Activated T-helper 17 cell treated with anti-CD3 and anti-CD28 coated beads, Interleukin-2, amount 50 U/mL, for 72 hours (primary cell): ENCODE results near the gene ITGB4. TPM values are rescaled to one million over a fixed set of nuclear protein-coding genes. Genes with fewer than 3 reads are reported as not detected.
A peak's percentile ranks its signal among the peaks of the same experiment; 100 is the strongest.

Experiments
- ATAC-seq: fragments of 150-1000 bp; cut with Tn5 transposase; replicated peaks from 2 replicates; pipeline ENCODE4 v1.10.0; 2021; ENCODE audit warnings: mild to moderate bottlenecking, moderate library complexity
- H3K27ac Mint-ChIP-seq: one replicate; pipeline ENCODE4 v1.8.0; 2022; ENCODE audit warnings: mixed read lengths
- H3K27me3 Mint-ChIP-seq: one replicate; pipeline ENCODE4 v1.8.0; 2022; ENCODE audit warnings: mixed read lengths
- H3K36me3 Mint-ChIP-seq: one replicate; pipeline ENCODE4 v1.8.0; 2022; ENCODE audit warnings: low read depth, mild to moderate bottlenecking, mixed read lengths
- H3K4me1 Mint-ChIP-seq: one replicate; pipeline ENCODE4 v1.8.0; 2022; ENCODE audit warnings: mixed read lengths
- H3K4me3 Mint-ChIP-seq: one replicate; pipeline ENCODE4 v1.8.0; 2022; ENCODE audit warnings: mild to moderate bottlenecking, mixed read lengths
- H3K9me3 Mint-ChIP-seq: one replicate; pipeline ENCODE4 v1.8.0; 2022; ENCODE audit warnings: mixed read lengths
- total RNA-seq, 2 donors: library from RNA; stranded (reverse); gene quantifications; one replicate each; pipeline ENCODE4 v1.2.3, GENCODE V29; 2022

Gene ITGB4
- 1 to 10 TPM in 1 of 2 donors, under 1 TPM in 1; 0.54 to 1.2 TPM for total RNA-seq

- H3K27me3 Mint-ChIP-seq: peaks cover 4% of the 10 kb centered on the region
- peak within 1 kb of the TSS; percentile 69 for H3K4me3 Mint-ChIP-seq
- H3K4me1 Mint-ChIP-seq: no peaks in the 10 kb centered on the region
- no peak within 1 kb of the TSS for H3K27ac Mint-ChIP-seq
- H3K9me3 Mint-ChIP-seq: no peaks in the 10 kb centered on the region
- peak; percentile 81 for ATAC-seq
- no peaks in the 10 kb centered on the region for H3K36me3 Mint-ChIP-seq
These were observed at the start of gene ITGB4 for GRCh38 chr17:75720656-75721462. Gene ITGB4 (plus strand): TSS chr17:75721459. CDS start chr17:75724704, 3,245 bp downstream.

GRCh38 chr17:75672011-75672410, 49.2 kb upstream of the ITGB4 start:
- Mint-ChIP-seq H3K4me3 (no peak overlapping the region), H3K27me3 (no peaks in the 10 kb centered on the region), H3K27ac (no peak overlapping the region), H3K4me1 (peaks cover 14% of the 10 kb centered on the region), H3K36me3 (peaks cover 79% of the 10 kb centered on the region), H3K9me3 (no peaks in the 10 kb centered on the region)
- ATAC-seq: no peak

GRCh38 chr17:75673487-75673886, 47.8 kb upstream of the ITGB4 start:
- Mint-ChIP-seq H3K9me3 (no peaks in the 10 kb centered on the region), H3K27me3 (no peaks in the 10 kb centered on the region), H3K36me3 (peaks cover 87% of the 10 kb centered on the region), H3K4me3 (no peak overlapping the region), H3K4me1 (peaks cover 9% of the 10 kb centered on the region), H3K27ac (no peak overlapping the region)
- ATAC-seq: no peak

- no peaks in the 10 kb centered on the region for H3K4me1 Mint-ChIP-seq
- ATAC-seq: no peak
- no peak overlapping the region for H3K4me3 Mint-ChIP-seq
- no peaks in the 10 kb centered on the region for H3K27me3 Mint-ChIP-seq
- no peak overlapping the region for H3K27ac Mint-ChIP-seq
- no peaks in the 10 kb centered on the region for H3K9me3 Mint-ChIP-seq
- H3K36me3 Mint-ChIP-seq: peaks cover 88% of the 10 kb centered on the region
These were observed 44.8 kb upstream of the ITGB4 start for GRCh38 chr17:75676461-75676860.

- ATAC-seq: no peak
- no peak overlapping the region for H3K4me3 Mint-ChIP-seq
- no peaks in the 10 kb centered on the region for H3K9me3 Mint-ChIP-seq
- H3K4me1 Mint-ChIP-seq: peaks cover 5% of the 10 kb centered on the region
- H3K27me3 Mint-ChIP-seq: no peaks in the 10 kb centered on the region
- no peak overlapping the region for H3K27ac Mint-ChIP-seq
- H3K36me3 Mint-ChIP-seq: peaks cover 63% of the 10 kb centered on the region
These were observed 41.5 kb upstream of the ITGB4 start for GRCh38 chr17:75679706-75680211.

GRCh38 chr17:75680431-75680830, 40.8 kb upstream of the ITGB4 start:
- peaks cover 63% of the 10 kb centered on the region for H3K36me3 Mint-ChIP-seq
- H3K4me3 Mint-ChIP-seq: no peak overlapping the region
- no peaks in the 10 kb centered on the region for H3K27me3 Mint-ChIP-seq
- no peaks in the 10 kb centered on the region for H3K9me3 Mint-ChIP-seq
- H3K27ac Mint-ChIP-seq: no peak overlapping the region
- H3K4me1 Mint-ChIP-seq: peaks cover 5% of the 10 kb centered on the region
- no peak for ATAC-seq

GRCh38 chr17:75681289-75681688, 40.0 kb upstream of the ITGB4 start:
- no peak for ATAC-seq
- H3K4me3 Mint-ChIP-seq: no peak overlapping the region
- no peaks in the 10 kb centered on the region for H3K9me3 Mint-ChIP-seq
- H3K4me1 Mint-ChIP-seq: peaks cover 5% of the 10 kb centered on the region
- no peaks in the 10 kb centered on the region for H3K27me3 Mint-ChIP-seq
- no peak overlapping the region for H3K27ac Mint-ChIP-seq
- H3K36me3 Mint-ChIP-seq: peaks cover 67% of the 10 kb centered on the region

GRCh38 chr17:75683583-75683982, 37.7 kb upstream of the ITGB4 start:
- ATAC-seq: peak; percentile 77
- H3K27ac Mint-ChIP-seq: no peak overlapping the region
- no peaks in the 10 kb centered on the region for H3K9me3 Mint-ChIP-seq
- H3K36me3 Mint-ChIP-seq: peaks cover 63% of the 10 kb centered on the region
- no peak overlapping the region for H3K4me3 Mint-ChIP-seq
- H3K27me3 Mint-ChIP-seq: no peaks in the 10 kb centered on the region
- H3K4me1 Mint-ChIP-seq: peaks cover 12% of the 10 kb centered on the region

GRCh38 chr17:75684249-75684648, 37.0 kb upstream of the ITGB4 start:
- peaks cover 59% of the 10 kb centered on the region for H3K36me3 Mint-ChIP-seq
- no peak overlapping the region for H3K4me3 Mint-ChIP-seq
- peaks cover 12% of the 10 kb centered on the region for H3K4me1 Mint-ChIP-seq
- no peak overlapping the region for H3K27ac Mint-ChIP-seq
- no peaks in the 10 kb centered on the region for H3K9me3 Mint-ChIP-seq
- H3K27me3 Mint-ChIP-seq: no peaks in the 10 kb centered on the region
- no peak for ATAC-seq

- Mint-ChIP-seq H3K4me3 (no peak overlapping the region), H3K4me1 (peaks cover 19% of the 10 kb centered on the region), H3K27ac (peak overlapping the region; percentile 39), H3K36me3 (peaks cover 59% of the 10 kb centered on the region), H3K9me3 (no peaks in the 10 kb centered on the region), H3K27me3 (no peaks in the 10 kb centered on the region)
- no peak for ATAC-seq
These were observed 36.3 kb upstream of the ITGB4 start for GRCh38 chr17:75684924-75685323.

- Mint-ChIP-seq H3K36me3 (peaks cover 56% of the 10 kb centered on the region), H3K27ac (peak overlapping the region; percentile 39), H3K4me3 (no peak overlapping the region), H3K27me3 (no peaks in the 10 kb centered on the region), H3K4me1 (peaks cover 19% of the 10 kb centered on the region), H3K9me3 (no peaks in the 10 kb centered on the region)
- no peak for ATAC-seq
These were observed 35.8 kb upstream of the ITGB4 start for GRCh38 chr17:75685499-75685898.

- H3K4me1 Mint-ChIP-seq: peaks cover 33% of the 10 kb centered on the region
- H3K4me3 Mint-ChIP-seq: no peak overlapping the region
- H3K27me3 Mint-ChIP-seq: no peaks in the 10 kb centered on the region
- H3K9me3 Mint-ChIP-seq: no peaks in the 10 kb centered on the region
- H3K36me3 Mint-ChIP-seq: peaks cover 71% of the 10 kb centered on the region
- ATAC-seq: no peak
- peak overlapping the region; percentile 75 for H3K27ac Mint-ChIP-seq
These were observed 32.9 kb upstream of the ITGB4 start for GRCh38 chr17:75688209-75688825.

GRCh38 chr17:75689441-75689873, 31.8 kb upstream of the ITGB4 start:
- H3K9me3 Mint-ChIP-seq: no peaks in the 10 kb centered on the region
- H3K27me3 Mint-ChIP-seq: no peaks in the 10 kb centered on the region
- H3K4me3 Mint-ChIP-seq: peak overlapping the region; percentile 53
- peak overlapping the region; percentile 81 for H3K27ac Mint-ChIP-seq
- ATAC-seq: peak; percentile 65
- peaks cover 29% of the 10 kb centered on the region for H3K4me1 Mint-ChIP-seq
- H3K36me3 Mint-ChIP-seq: peaks cover 82% of the 10 kb centered on the region

GRCh38 chr17:75691371-75691791, 29.9 kb upstream of the ITGB4 start:
- Mint-ChIP-seq H3K27me3 (no peaks in the 10 kb centered on the region), H3K9me3 (no peaks in the 10 kb centered on the region), H3K4me1 (peaks cover 29% of the 10 kb centered on the region), H3K36me3 (peaks cover 82% of the 10 kb centered on the region), H3K4me3 (peak overlapping the region; percentile 50), H3K27ac (peak overlapping the region; percentile 63)
- ATAC-seq: peak; percentile 91
